Measurements from ENCODE around the gene WFS1.

DNA sequence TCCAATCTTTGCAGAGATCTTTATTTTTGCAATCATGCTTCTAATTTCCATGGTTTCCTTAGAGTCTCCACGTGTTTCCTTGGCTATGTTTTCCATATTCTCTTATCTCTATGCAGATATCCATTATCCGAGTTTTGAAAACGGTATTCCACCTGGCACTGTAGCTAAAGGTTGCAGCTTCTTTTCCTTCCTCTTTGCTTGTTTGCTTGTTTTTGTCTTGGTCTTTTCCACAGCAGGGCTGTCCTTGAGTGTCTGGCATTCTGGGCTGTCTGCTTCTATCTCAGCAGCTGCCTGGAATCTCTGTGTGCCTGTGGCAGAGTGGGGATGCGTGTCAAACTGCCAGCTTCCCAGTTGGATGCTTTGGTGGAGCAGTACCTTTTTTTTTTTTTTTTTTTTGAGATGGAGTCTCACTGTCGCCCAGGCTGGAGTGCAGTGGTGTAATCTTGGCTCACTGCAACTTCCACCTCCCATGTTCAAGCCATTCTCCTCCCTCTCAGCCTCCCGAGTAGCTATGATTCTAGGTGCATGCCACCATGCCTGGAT is 46.9 kb downstream of the WFS1 start:
- TF ChIP-seq, protein P1, sequence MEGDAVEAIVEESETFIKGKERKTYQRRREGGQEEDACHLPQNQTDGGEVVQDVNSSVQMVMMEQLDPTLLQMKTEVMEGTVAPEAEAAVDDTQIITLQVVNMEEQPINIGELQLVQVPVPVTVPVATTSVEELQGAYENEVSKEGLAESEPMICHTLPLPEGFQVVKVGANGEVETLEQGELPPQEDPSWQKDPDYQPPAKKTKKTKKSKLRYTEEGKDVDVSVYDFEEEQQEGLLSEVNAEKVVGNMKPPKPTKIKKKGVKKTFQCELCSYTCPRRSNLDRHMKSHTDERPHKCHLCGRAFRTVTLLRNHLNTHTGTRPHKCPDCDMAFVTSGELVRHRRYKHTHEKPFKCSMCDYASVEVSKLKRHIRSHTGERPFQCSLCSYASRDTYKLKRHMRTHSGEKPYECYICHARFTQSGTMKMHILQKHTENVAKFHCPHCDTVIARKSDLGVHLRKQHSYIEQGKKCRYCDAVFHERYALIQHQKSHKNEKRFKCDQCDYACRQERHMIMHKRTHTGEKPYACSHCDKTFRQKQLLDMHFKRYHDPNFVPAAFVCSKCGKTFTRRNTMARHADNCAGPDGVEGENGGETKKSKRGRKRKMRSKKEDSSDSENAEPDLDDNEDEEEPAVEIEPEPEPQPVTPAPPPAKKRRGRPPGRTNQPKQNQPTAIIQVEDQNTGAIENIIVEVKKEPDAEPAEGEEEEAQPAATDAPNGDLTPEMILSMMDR (IDR thresholded peaks at IDR 0.05) = no peak
- TF ChIP-seq POLR2AphosphoS5 (IDR thresholded peaks at IDR 0.05) = no peak
